ENCODE results near the gene GJA3. TPM values are rescaled to one million over a fixed set of nuclear protein-coding genes. Genes with fewer than 3 reads are reported as not detected.
A peak's percentile ranks its signal among the peaks of the same experiment; 100 is the strongest.

GJA3 gene
- total RNA-seq, 2 experiments from 2014 or later: not detected

DNA sequence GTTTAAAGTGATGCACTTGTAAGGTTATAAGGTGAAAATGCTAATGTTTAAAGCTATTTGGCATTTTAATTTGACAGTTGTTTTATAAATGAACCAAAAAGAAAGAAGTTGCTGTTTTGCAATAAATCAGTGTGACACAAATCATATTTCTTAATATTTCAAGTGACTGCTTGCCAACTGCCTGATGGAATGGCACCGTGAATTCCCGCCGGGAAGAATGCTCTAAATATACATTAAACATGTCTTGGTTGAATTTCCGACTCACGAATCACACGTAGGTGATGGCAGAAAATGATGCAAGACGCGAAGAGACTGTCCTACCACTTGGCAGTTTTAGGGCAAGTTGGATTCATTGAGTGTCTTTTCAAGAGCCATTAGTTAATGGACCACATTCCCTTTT is 34.9 kb upstream of the GJA3 start:
- Histone ChIP-seq H3K36me3 (ENCODE audit: insufficient read depth, low read length) (no peaks in the 10 kb centered on the region), H3K27me3 (ENCODE audit: control insufficient read depth in 1 of 2, insufficient read depth in 2 of 2, low read length in 2 of 2) (peaks cover 47 to 67% of the 10 kb centered on the region in 2 experiments), H3K4me1 (ENCODE audit: insufficient read depth, low read length) (peaks cover 28% of the 10 kb centered on the region), H3K27ac (ENCODE audit: low read depth in 1 of 2, low read length in 2 of 2) (no peak overlapping the region), H3K4me3 (ENCODE audit: low read length) (no peak overlapping the region), H3K9me3 (ENCODE audit: control insufficient read depth in 1 of 2, insufficient read depth in 1 of 2, low read length in 2 of 2) (peaks cover 0 to 17% of the 10 kb centered on the region in 2 experiments)
- CTCF ChIA-PET: interaction anchor here (1.1 to 2.3 kb wide), 2 partner anchors 10 to 294 kb away, joined by 5 to 17 read pairs; no protein-coding TSS in a partner anchor
- no peaks in the 10 kb centered on the region for H3K36me3 Mint-ChIP-seq (ENCODE audit: low read depth)
- H3K4me3 Mint-ChIP-seq: no peak overlapping the region
- H3K9me3 Mint-ChIP-seq: no peaks in the 10 kb centered on the region
- POLR2A ChIA-PET: interaction anchor here (2.3 kb wide), 1 partner anchor 294 kb away, joined by 18 read pairs; no protein-coding TSS in a partner anchor
- intact Hi-C loops (cut with DNase I, micrococcal nuclease): loop anchor here in 1 of 2 experiments (2.0 to 10.0 kb wide), 3 partner anchors 217 to 629 kb away; partner anchors contain the start of gene IL17D
- no peak overlapping the region for H3K27ac Mint-ChIP-seq
- H3K4me1 Mint-ChIP-seq (ENCODE audit: low read depth): peaks cover 25% of the 10 kb centered on the region
- ATAC-seq (ENCODE audit: poor library complexity) (no peak), DNase-seq (no peak)
- peaks cover 56% of the 10 kb centered on the region for H3K27me3 Mint-ChIP-seq
- TF ChIP-seq, protein P1, sequence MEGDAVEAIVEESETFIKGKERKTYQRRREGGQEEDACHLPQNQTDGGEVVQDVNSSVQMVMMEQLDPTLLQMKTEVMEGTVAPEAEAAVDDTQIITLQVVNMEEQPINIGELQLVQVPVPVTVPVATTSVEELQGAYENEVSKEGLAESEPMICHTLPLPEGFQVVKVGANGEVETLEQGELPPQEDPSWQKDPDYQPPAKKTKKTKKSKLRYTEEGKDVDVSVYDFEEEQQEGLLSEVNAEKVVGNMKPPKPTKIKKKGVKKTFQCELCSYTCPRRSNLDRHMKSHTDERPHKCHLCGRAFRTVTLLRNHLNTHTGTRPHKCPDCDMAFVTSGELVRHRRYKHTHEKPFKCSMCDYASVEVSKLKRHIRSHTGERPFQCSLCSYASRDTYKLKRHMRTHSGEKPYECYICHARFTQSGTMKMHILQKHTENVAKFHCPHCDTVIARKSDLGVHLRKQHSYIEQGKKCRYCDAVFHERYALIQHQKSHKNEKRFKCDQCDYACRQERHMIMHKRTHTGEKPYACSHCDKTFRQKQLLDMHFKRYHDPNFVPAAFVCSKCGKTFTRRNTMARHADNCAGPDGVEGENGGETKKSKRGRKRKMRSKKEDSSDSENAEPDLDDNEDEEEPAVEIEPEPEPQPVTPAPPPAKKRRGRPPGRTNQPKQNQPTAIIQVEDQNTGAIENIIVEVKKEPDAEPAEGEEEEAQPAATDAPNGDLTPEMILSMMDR (IDR thresholded peaks at IDR 0.05): no peak

DNA sequence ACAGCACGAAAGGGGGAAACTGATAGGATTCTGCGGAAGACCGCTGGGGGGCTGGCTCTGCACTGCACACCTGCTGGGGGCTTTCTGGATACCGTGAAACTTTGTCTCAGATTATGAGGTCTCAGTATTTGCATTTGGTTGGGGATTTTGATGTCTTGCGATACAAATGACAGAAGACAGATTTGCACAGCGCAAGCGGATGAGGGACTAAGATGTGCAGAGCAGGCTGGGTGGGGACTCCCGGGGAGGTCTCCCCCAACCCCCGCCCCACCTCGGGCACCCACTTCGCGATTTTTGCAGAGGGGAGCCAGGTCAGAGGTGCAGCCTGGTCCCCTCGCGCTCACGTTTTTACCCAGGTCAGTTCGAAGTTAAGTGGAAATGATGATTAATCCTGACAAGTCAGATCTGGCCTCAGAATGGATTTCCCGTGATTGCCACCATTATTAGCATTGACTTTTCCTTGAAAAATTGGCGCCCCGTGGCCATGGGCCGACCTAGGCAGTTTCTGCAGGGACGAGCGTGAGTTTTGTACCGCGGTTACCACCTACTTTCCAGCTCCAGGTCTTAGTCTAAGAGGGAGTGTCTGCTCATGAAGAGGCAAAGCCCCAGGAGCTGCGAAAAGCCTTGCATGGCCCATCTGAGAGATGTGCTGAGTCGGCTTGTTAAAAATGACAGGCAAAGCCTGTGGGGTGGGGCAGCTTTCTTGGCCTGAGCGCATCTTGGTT is 33.2 kb upstream of the GJA3 start:
- DNase-seq (peak in 3 of 14 experiments; percentile 17 to 44 (median 38)), ATAC-seq (ENCODE audit: poor library complexity) (peak; percentile 31)
- H3K4me1 Mint-ChIP-seq (ENCODE audit: low read depth): peaks cover 25% of the 10 kb centered on the region
- intact Hi-C loops (cut with DNase I, micrococcal nuclease): loop anchor here (5.0 to 10.0 kb wide), 4 partner anchors 511 to 733 kb away; partner anchors contain the start of gene IL17D (in 1 of the 2)
- Histone ChIP-seq H3K4me3 (ENCODE audit: low read length) (peak overlapping the region; percentile 47), H3K36me3 (ENCODE audit: insufficient read depth, low read length) (no peaks in the 10 kb centered on the region), H3K4me1 (ENCODE audit: insufficient read depth, low read length) (peaks cover 28% of the 10 kb centered on the region), H3K27me3 (ENCODE audit: control insufficient read depth in 1 of 2, insufficient read depth in 2 of 2, low read length in 2 of 2) (peaks cover 47 to 66% of the 10 kb centered on the region in 2 experiments), H3K27ac (ENCODE audit: low read depth in 1 of 2, low read length in 2 of 2) (no peak overlapping the region), H3K9me3 (ENCODE audit: control insufficient read depth in 1 of 2, insufficient read depth in 1 of 2, low read length in 2 of 2) (peaks cover 0 to 17% of the 10 kb centered on the region in 2 experiments)
- ChIA-PET POLR2A (interaction anchor here (1.1 kb wide), 1 partner anchor 282 kb away, joined by 5 read pairs; no protein-coding TSS in a partner anchor), CTCF (no interaction called here)
- no peaks in the 10 kb centered on the region for H3K36me3 Mint-ChIP-seq (ENCODE audit: low read depth)
- H3K27ac Mint-ChIP-seq: no peak overlapping the region
- H3K4me3 Mint-ChIP-seq: peak overlapping the region; percentile 79
- peaks cover 56% of the 10 kb centered on the region for H3K27me3 Mint-ChIP-seq
- H3K9me3 Mint-ChIP-seq: no peaks in the 10 kb centered on the region
- TF ChIP-seq, protein P1 (IDR thresholded peaks at IDR 0.05): no peak

DNA sequence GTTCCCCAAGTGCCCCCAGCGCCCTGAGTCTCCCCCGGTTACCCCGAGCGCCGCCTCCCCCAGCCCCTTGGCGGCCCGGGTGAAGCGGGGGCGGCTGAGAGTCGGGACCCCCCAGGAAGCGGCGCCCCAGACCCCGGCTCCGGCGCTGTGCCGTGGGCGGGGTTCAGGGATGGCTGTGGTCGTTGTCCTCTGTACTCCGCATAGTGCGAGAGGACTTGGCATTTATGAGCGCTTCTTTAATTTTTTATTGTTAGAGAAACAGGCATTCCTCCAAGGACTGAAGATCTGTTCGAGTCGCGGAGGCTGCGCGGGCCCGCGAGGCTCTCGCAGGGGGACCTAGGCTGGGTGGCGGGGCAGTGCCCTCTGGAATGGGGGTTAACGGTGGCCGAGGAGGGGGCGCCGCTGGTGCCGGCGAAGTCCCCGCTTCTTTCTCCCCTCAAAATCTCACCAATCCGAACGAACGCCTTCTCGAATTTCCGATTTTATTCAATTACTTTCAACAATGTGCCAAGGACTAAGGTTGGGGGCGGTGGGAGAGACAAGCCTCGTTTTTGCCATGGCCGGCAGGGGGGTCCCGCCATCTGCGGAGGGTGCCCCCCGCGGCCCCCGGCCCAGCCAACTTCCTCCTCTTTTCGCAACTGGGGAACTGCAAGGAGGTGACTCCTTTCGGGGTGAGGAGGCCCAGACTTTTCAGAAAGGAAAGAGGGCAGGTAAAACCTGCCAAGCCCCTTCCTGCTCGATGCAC is 32.5 kb upstream of the GJA3 start:
- peak; percentile 21 for ATAC-seq (ENCODE audit: poor library complexity)
- Histone ChIP-seq H3K4me1 (ENCODE audit: insufficient read depth, low read length) (peaks cover 28% of the 10 kb centered on the region), H3K27ac (ENCODE audit: low read depth in 1 of 2, low read length in 2 of 2) (no peak overlapping the region), H3K27me3 (ENCODE audit: control insufficient read depth in 1 of 2, insufficient read depth in 2 of 2, low read length in 2 of 2) (peaks cover 47 to 66% of the 10 kb centered on the region in 2 experiments), H3K4me3 (ENCODE audit: low read length) (peak overlapping the region; percentile 47), H3K9me3 (ENCODE audit: control insufficient read depth in 1 of 2, insufficient read depth in 1 of 2, low read length in 2 of 2) (peaks cover 0 to 17% of the 10 kb centered on the region in 2 experiments), H3K36me3 (ENCODE audit: insufficient read depth, low read length) (no peaks in the 10 kb centered on the region)
- Mint-ChIP-seq H3K4me3 (peak overlapping the region; percentile 79), H3K36me3 (ENCODE audit: low read depth) (no peaks in the 10 kb centered on the region), H3K27ac (no peak overlapping the region), H3K9me3 (no peaks in the 10 kb centered on the region), H3K27me3 (peaks cover 56% of the 10 kb centered on the region), H3K4me1 (ENCODE audit: low read depth) (peaks cover 25% of the 10 kb centered on the region)
- TF ChIP-seq, protein P1 (IDR thresholded peaks at IDR 0.05): no peak
- DNase-seq: peak in 1 of 14 experiments; percentile 19
- ChIA-PET CTCF (no interaction called here), POLR2A (no interaction called here)
- intact Hi-C loops (cut with DNase I, micrococcal nuclease): loop anchor here (5.0 to 10.0 kb wide), 4 partner anchors 511 to 734 kb away; partner anchors contain the start of gene IL17D (in 1 of the 2)

All from CD4-positive, alpha-beta T cell (primary cell).